ENCODE data around the gene MRPL32. TPM values are rescaled to one million over a fixed set of nuclear protein-coding genes. Genes with fewer than 3 reads are reported as not detected.

Gene MRPL32
- total RNA-seq, 5 donors from 2014 or later (not counting 1 experiment from before 2014, with no cell fraction given) = 37.0 to 46.6 (median 40.8) TPM

- Histone ChIP-seq H3K36me3 (ENCODE audit: control insufficient read depth in 2 of 2, extremely low read depth in 1 of 2, insufficient read depth in 1 of 2, low read length in 1 of 2) (peaks cover 0 to 21% of the 10 kb centered on the region in 2 donors), H3K9me3 (no peaks in the 10 kb centered on the region), H3K4me1 (ENCODE audit: control insufficient read depth in 1 of 2, extremely low read depth in 1 of 2, insufficient read depth in 2 of 2, low read length in 2 of 2) (peaks cover 23 to 24% of the 10 kb centered on the region in 2 experiments), H3K27me3 (replicated peaks in 1 of 2; ENCODE audit: control insufficient read depth in 2 of 2, extremely low read depth in 1 of 2, insufficient read depth in 2 of 2, low read length in 1 of 2) (no peaks in the 10 kb centered on the region), H3K4me3 (ENCODE audit: control insufficient read depth in 1 of 2, extremely low read depth in 1 of 2, low read length in 1 of 2) (peak overlapping the region; percentile 85 to 100), H3K27ac (ENCODE audit: low read length) (peak overlapping the region; percentile 86)
- no peak for ATAC-seq (replicated peaks in 1 of 4)
- peaks cover 10% of the 10 kb centered on the region for H3K36me3 Mint-ChIP-seq
- POLR2A ChIA-PET = interaction anchor here in 1 of 2 donors (1.8 kb wide), 1 partner anchor 19 kb away, joined by 5 read pairs; the partner anchor contains the start of gene C7orf25
- CTCF ChIA-PET = interaction anchor here (0.9 to 2.9 kb wide), 5 partner anchors 10 to 911 kb away, joined by 3 to 15 read pairs (median 5); partner anchors contain the start of gene C7orf25 (in 1 of the 2)
- peak overlapping the region; percentile 97 to 100 (median 99) for H3K4me3 Mint-ChIP-seq
- peak overlapping the region; percentile 98 for H3K27ac Mint-ChIP-seq
- DNase-seq = no peak
- H3K4me1 Mint-ChIP-seq = peaks cover 63 to 75% (median 74%) of the 10 kb centered on the region in 3 donors
- WGBS (ENCODE audit: insufficient coverage) = no CpG with 5 or more reads among the region's 5 CpGs
- H3K9me3 Mint-ChIP-seq = no peaks in the 10 kb centered on the region
- H3K27me3 Mint-ChIP-seq = no peaks in the 10 kb centered on the region
These were observed 1.3 kb upstream of the MRPL32 start for GRCh38 chr7:42930889-42931288.

GRCh38 chr7:42931447-42931833 lies 736 bp upstream of the MRPL32 start:
- WGBS (ENCODE audit: insufficient coverage) = 0% methylated on average over 4 of the region's 12 CpGs
- DNase-seq = peak in 5 of 35 experiments; percentile 10 to 53 (median 16)

GRCh38 chr7:42932811-42933591 lies 825 bp downstream of the MRPL32 start:
- ChIA-PET CTCF (interaction anchor here (0.5 to 2.9 kb wide), 11 partner anchors 8 to 905 kb away, joined by 3 to 15 read pairs (median 4); partner anchors contain the start of gene STK17A (in 1 of the 2)), POLR2A (interaction anchor here (0.6 to 1.3 kb wide), 6 partner anchors 15 to 650 kb away, joined by 3 to 13 read pairs (median 8); no protein-coding TSS in a partner anchor)
- Histone ChIP-seq H3K27me3 (replicated peaks in 1 of 2; ENCODE audit: control insufficient read depth in 2 of 2, extremely low read depth in 1 of 2, insufficient read depth in 2 of 2, low read length in 1 of 2) (no peaks in the 10 kb centered on the region), H3K4me3 (ENCODE audit: control insufficient read depth in 1 of 2, extremely low read depth in 1 of 2, low read length in 1 of 2) (peak overlapping the region; percentile 85 to 100), H3K9me3 (no peaks in the 10 kb centered on the region), H3K4me1 (ENCODE audit: control insufficient read depth in 1 of 2, extremely low read depth in 1 of 2, insufficient read depth in 2 of 2, low read length in 2 of 2) (peaks cover 23 to 24% of the 10 kb centered on the region in 2 experiments), H3K36me3 (ENCODE audit: control insufficient read depth in 2 of 2, extremely low read depth in 1 of 2, insufficient read depth in 1 of 2, low read length in 1 of 2) (peaks cover 0 to 25% of the 10 kb centered on the region in 2 donors), H3K27ac (ENCODE audit: low read length) (peak overlapping the region; percentile 86)
- ATAC-seq (replicated peaks in 1 of 4) (no peak), DNase-seq (peak in 1 of 35 experiments; percentile 20)
- 0% methylated on average over 5 of the region's 17 CpGs for WGBS (ENCODE audit: insufficient coverage)
- Mint-ChIP-seq H3K9me3 (no peaks in the 10 kb centered on the region), H3K36me3 (peaks cover 16% of the 10 kb centered on the region), H3K27ac (peak overlapping the region; percentile 98), H3K27me3 (no peaks in the 10 kb centered on the region), H3K4me3 (peak overlapping the region; percentile 97 to 100 (median 99)), H3K4me1 (peaks cover 61 to 71% (median 69%) of the 10 kb centered on the region in 3 donors)

More at GRCh38 chr7:42931447-42931833, 736 bp upstream of the MRPL32 start:
- no peaks in the 10 kb centered on the region for H3K27me3 ChIP-seq (replicated peaks in 1 of 2; ENCODE audit: control insufficient read depth in 2 of 2, extremely low read depth in 1 of 2, insufficient read depth in 2 of 2, low read length in 1 of 2)
- H3K9me3 ChIP-seq = no peaks in the 10 kb centered on the region
- H3K4me1 ChIP-seq (ENCODE audit: control insufficient read depth in 1 of 2, extremely low read depth in 1 of 2, insufficient read depth in 2 of 2, low read length in 2 of 2) = peaks cover 23 to 24% of the 10 kb centered on the region in 2 experiments
- ChIA-PET POLR2A (interaction anchor here in 1 of 2 donors (0.8 to 1.8 kb wide), 3 partner anchors 19 to 827 kb away, joined by 3 to 5 read pairs (median 4); partner anchors contain the start of genes BLVRA and C7orf25), CTCF (interaction anchor here (0.7 to 2.9 kb wide), 7 partner anchors 9 to 1113 kb away, joined by 3 to 15 read pairs (median 7); partner anchors contain the start of genes C7orf25 (in 1 of the 2) and DBNL (in 1 of the 2))
- no peak for ATAC-seq (replicated peaks in 1 of 4)
- peaks cover 0 to 19% of the 10 kb centered on the region in 2 donors for H3K36me3 ChIP-seq (ENCODE audit: control insufficient read depth in 2 of 2, extremely low read depth in 1 of 2, insufficient read depth in 1 of 2, low read length in 1 of 2)
- peak overlapping the region; percentile 85 to 100 for H3K4me3 ChIP-seq (ENCODE audit: control insufficient read depth in 1 of 2, extremely low read depth in 1 of 2, low read length in 1 of 2)
- Mint-ChIP-seq H3K4me3 (peak overlapping the region; percentile 97 to 100 (median 99)), H3K4me1 (peaks cover 67 to 80% (median 78%) of the 10 kb centered on the region in 3 donors), H3K27ac (peak overlapping the region; percentile 98), H3K9me3 (no peaks in the 10 kb centered on the region), H3K27me3 (no peaks in the 10 kb centered on the region), H3K36me3 (peaks cover 15% of the 10 kb centered on the region)
- H3K27ac ChIP-seq (ENCODE audit: low read length) = peak overlapping the region; percentile 86

GRCh38 chr7:42934291-42934690 lies 2.1 kb downstream of the MRPL32 start:
- ChIA-PET CTCF (interaction anchor here in 1 of 2 donors (1.5 kb wide), 1 partner anchor 904 kb away, joined by 5 read pairs; no protein-coding TSS in a partner anchor), POLR2A (interaction anchor here in 1 of 2 donors (0.6 kb wide), 1 partner anchor 1947 kb away, joined by 3 read pairs; no protein-coding TSS in a partner anchor)
- no peaks in the 10 kb centered on the region for H3K9me3 ChIP-seq
- no peaks in the 10 kb centered on the region for H3K27me3 ChIP-seq (replicated peaks in 1 of 2; ENCODE audit: control insufficient read depth in 2 of 2, extremely low read depth in 1 of 2, insufficient read depth in 2 of 2, low read length in 1 of 2)
- no peak overlapping the region for H3K27ac ChIP-seq (ENCODE audit: low read length)
- H3K36me3 ChIP-seq (ENCODE audit: control insufficient read depth in 2 of 2, extremely low read depth in 1 of 2, insufficient read depth in 1 of 2, low read length in 1 of 2) = peaks cover 0 to 35% of the 10 kb centered on the region in 2 donors
- H3K4me3 Mint-ChIP-seq = peak overlapping the region; percentile 47 to 100 (median 97)
- DNase-seq (no peak), ATAC-seq (replicated peaks in 1 of 4) (no peak)
- peak overlapping the region in 1 of 2 donors; percentile 19 for H3K27ac Mint-ChIP-seq
- peaks cover 48 to 58% (median 58%) of the 10 kb centered on the region in 3 donors for H3K4me1 Mint-ChIP-seq
- H3K36me3 Mint-ChIP-seq = peaks cover 19% of the 10 kb centered on the region
- no peaks in the 10 kb centered on the region for H3K27me3 Mint-ChIP-seq
- H3K9me3 Mint-ChIP-seq = no peaks in the 10 kb centered on the region
- H3K4me1 ChIP-seq (ENCODE audit: control insufficient read depth in 1 of 2, extremely low read depth in 1 of 2, insufficient read depth in 2 of 2, low read length in 2 of 2) = peaks cover 23 to 24% of the 10 kb centered on the region in 2 experiments
- no CpG with 5 or more reads among the region's 3 CpGs for WGBS (ENCODE audit: insufficient coverage)
- no peak overlapping the region for H3K4me3 ChIP-seq (ENCODE audit: control insufficient read depth in 1 of 2, extremely low read depth in 1 of 2, low read length in 1 of 2)

GRCh38 chr7:42935861-42936260 lies 3.7 kb downstream of the MRPL32 start:
- H3K4me3 Mint-ChIP-seq = no peak overlapping the region
- H3K4me3 ChIP-seq (ENCODE audit: control insufficient read depth in 1 of 2, extremely low read depth in 1 of 2, low read length in 1 of 2) = no peak overlapping the region
- no peaks in the 10 kb centered on the region for H3K27me3 Mint-ChIP-seq
- no peak for DNase-seq
- H3K36me3 Mint-ChIP-seq = peaks cover 23% of the 10 kb centered on the region
- peak overlapping the region; percentile 6 to 12 for H3K27ac Mint-ChIP-seq
- ATAC-seq (replicated peaks in 1 of 4) = no peak
- no peaks in the 10 kb centered on the region for H3K9me3 ChIP-seq
- no peaks in the 10 kb centered on the region for H3K27me3 ChIP-seq (replicated peaks in 1 of 2; ENCODE audit: control insufficient read depth in 2 of 2, extremely low read depth in 1 of 2, insufficient read depth in 2 of 2, low read length in 1 of 2)
- H3K4me1 Mint-ChIP-seq = peaks cover 39 to 50% (median 49%) of the 10 kb centered on the region in 3 donors
- no peaks in the 10 kb centered on the region for H3K9me3 Mint-ChIP-seq
- H3K36me3 ChIP-seq (ENCODE audit: control insufficient read depth in 2 of 2, extremely low read depth in 1 of 2, insufficient read depth in 1 of 2, low read length in 1 of 2) = peaks cover 0 to 43% of the 10 kb centered on the region in 2 donors
- H3K4me1 ChIP-seq (ENCODE audit: control insufficient read depth in 1 of 2, extremely low read depth in 1 of 2, insufficient read depth in 2 of 2, low read length in 2 of 2) = peaks cover 11 to 14% of the 10 kb centered on the region in 2 experiments
- ChIA-PET CTCF (interaction anchor here (0.6 to 1.5 kb wide), 4 partner anchors 594 to 902 kb away, joined by 3 to 5 read pairs (median 3); partner anchors contain the start of gene STK17A (in 1 of the 2)), POLR2A (no interaction called here)
- H3K27ac ChIP-seq (ENCODE audit: low read length) = no peak overlapping the region
- no CpG with 5 or more reads among the region's 5 CpGs for WGBS (ENCODE audit: insufficient coverage)
